Thymus (tissue), 11 donors: Measurements from ENCODE around the gene STXBP4. TPM values are rescaled to one million over a fixed set of nuclear protein-coding genes. Genes with fewer than 3 reads are reported as not detected.

Experiments
- DNase-seq, 9 donors: peaks; one replicate each; pipeline ENCODE4 v3.0.0-alpha.2; 2013; ENCODE audit warnings: low spot score in 9 of 9, low read depth in 6 of 9, missing footprints in 1 of 9
- H3K27ac ChIP-seq, 2 donors: one replicate each; pipeline ENCODE4 v1.5.1; 2013; ENCODE audit warnings: control low read depth in 1 of 2, low read depth in 1 of 2, low read length in 1 of 2, mild to moderate bottlenecking in 1 of 2, moderate library complexity in 1 of 2
- H3K27me3 ChIP-seq, 2 donors: one replicate each; pipeline ENCODE4 v1.5.1; 2013; ENCODE audit warnings: low read length in 1 of 2; ENCODE audit not compliant: control insufficient read depth in 2 of 2, insufficient read depth in 1 of 2
- H3K36me3 ChIP-seq, 2 donors: one replicate each; pipeline ENCODE4 v1.5.1; 2013; ENCODE audit warnings: low read length in 1 of 2, mild to moderate bottlenecking in 1 of 2, moderate library complexity in 1 of 2; ENCODE audit not compliant: control insufficient read depth in 2 of 2, insufficient read depth in 2 of 2
- H3K4me1 ChIP-seq, 2 donors: one replicate each; pipeline ENCODE4 v1.5.1; 2013; ENCODE audit warnings: low read length in 2 of 2; ENCODE audit not compliant: control insufficient read depth in 2 of 2, insufficient read depth in 2 of 2
- H3K4me3 ChIP-seq, 2 donors: one replicate each; pipeline ENCODE4 v1.5.1; 2013; ENCODE audit warnings: low read length in 2 of 2, control low read depth in 1 of 2, mild to moderate bottlenecking in 1 of 2
- H3K9me3 ChIP-seq, 2 donors: one replicate each; pipeline ENCODE4 v1.5.1; 2013; ENCODE audit warnings: low read length in 1 of 2, mild to moderate bottlenecking in 1 of 2; ENCODE audit not compliant: control insufficient read depth in 2 of 2, insufficient read depth in 1 of 2
- WGBS: extraction: QIAGEN DNeasy Blood & Tissue Kit; methylation state at CpG from one replicate; pipeline ENCODE4 v1.1.7; 2013; 5-methylcytosine and 5-hydroxymethylcytosine counted together
- polyA plus RNA-seq: library from polyadenylated mRNA; stranded (reverse); fragments of 200-250 nt; gene quantifications from one replicate; pipeline ENCODE4 v1.2.3, GENCODE V29; 2013
- total RNA-seq: library from RNA; stranded (reverse); fragments of 120-200 nt; gene quantifications from one replicate; pipeline ENCODE4 v1.2.4, GENCODE V29; 2013
- donor health status: healthy.

The STXBP4 gene
- total and polyA plus RNA-seq, 2 donors, result 1.9 to 7.3 TPM

DNA sequence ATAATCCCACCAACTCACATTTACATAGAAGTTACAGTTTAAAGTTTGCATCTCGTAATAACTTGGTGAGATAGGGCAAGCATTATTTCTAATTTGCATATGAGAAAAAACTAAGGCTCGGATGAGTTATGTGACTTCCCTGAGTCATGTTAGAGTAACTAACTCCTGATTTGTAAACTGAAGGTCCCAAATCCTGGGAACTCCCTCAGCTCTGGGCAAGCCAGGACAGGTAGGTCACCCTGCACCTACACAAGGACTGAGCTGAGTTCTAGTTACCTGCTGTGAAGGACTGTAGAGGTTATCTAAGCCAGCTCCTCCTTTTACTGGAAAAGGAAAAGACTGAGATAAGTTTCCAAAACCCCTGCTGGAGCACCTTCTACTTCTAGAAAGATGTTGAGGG, 204.0 kb downstream of the STXBP4 start:
- Histone ChIP-seq H3K27ac (no peak overlapping the region), H3K9me3 (no peaks in the 10 kb centered on the region), H3K4me3 (no peak overlapping the region), H3K4me1 (no peaks in the 10 kb centered on the region), H3K27me3 (no peaks in the 10 kb centered on the region), H3K36me3 (no peaks in the 10 kb centered on the region)
- no peak for DNase-seq
- 88% methylated on average over 2 of the region's 2 CpGs for WGBS

DNA sequence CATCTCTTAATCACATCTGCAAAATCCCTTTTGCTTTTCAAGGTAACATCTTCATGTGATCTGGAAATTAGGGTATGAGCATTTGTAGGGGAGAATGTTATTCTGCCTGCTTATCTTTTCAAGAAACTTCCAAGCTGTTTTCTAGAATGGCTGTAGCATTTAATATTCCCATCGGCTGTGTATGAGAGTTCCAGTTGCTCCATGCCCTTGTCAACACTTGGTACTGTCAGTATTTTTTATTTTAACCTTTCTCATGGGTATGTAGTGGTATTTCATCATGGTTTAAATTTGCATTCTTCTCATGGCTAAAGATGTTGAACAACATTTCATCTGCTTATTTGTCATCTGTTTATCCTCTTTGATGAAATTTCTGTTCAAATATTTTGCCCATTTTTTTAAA, 205.6 kb downstream of the STXBP4 start:
- no peak overlapping the region for H3K4me3 ChIP-seq
- no peaks in the 10 kb centered on the region for H3K4me1 ChIP-seq
- WGBS, result 99% methylated on average over 1 of the region's 1 CpG
- no peaks in the 10 kb centered on the region for H3K36me3 ChIP-seq
- H3K27ac ChIP-seq, result no peak overlapping the region
- no peaks in the 10 kb centered on the region for H3K9me3 ChIP-seq
- DNase-seq, result no peak
- no peaks in the 10 kb centered on the region for H3K27me3 ChIP-seq

GRCh38 chr17:55175788-55176427, 207.3 kb downstream of the STXBP4 start:
- no peak for DNase-seq
- H3K36me3 ChIP-seq, result no peaks in the 10 kb centered on the region
- H3K27ac ChIP-seq, result no peak overlapping the region
- no peaks in the 10 kb centered on the region for H3K4me1 ChIP-seq
- H3K27me3 ChIP-seq, result no peaks in the 10 kb centered on the region
- WGBS, result 37% methylated on average over 6 of the region's 6 CpGs
- H3K9me3 ChIP-seq, result no peaks in the 10 kb centered on the region
- no peak overlapping the region for H3K4me3 ChIP-seq

DNA sequence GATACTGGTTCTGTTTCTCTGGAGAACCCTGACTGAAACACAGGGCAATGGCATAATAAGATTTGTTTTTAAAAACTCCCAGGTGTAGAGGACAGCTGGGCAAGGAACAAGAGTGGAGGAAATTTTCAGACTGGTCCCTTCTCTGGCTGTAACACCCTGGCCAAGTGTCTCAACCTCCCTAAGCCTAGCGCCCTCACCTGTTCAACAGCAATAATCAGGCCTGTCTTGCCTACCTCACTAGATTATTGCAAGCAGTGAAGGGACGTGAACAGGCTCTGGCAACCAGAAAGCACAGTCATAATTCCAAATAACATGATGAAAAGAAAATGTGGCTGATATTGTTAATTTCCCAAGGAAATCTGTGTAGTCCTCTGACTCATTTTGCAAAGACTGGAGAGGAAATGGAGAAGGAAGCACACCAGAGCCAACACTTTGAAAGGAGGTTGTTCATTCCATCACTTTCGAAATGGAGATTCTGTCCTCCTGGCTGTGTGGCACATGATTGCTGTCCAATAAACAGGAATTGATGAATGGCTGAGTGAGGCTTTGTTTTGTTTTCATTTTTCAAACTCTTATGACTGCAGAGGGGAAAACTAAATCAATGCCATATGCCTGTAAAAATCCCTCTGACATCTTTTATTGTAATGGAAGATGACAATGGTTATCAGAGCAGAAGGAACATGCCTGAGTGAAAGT, 208.7 kb downstream of the STXBP4 start:
- Histone ChIP-seq H3K36me3 (no peaks in the 10 kb centered on the region), H3K9me3 (no peaks in the 10 kb centered on the region), H3K27ac (no peak overlapping the region), H3K27me3 (no peaks in the 10 kb centered on the region), H3K4me3 (no peak overlapping the region), H3K4me1 (no peaks in the 10 kb centered on the region)
- DNase-seq, result no peak
- WGBS, result 94% methylated on average over 3 of the region's 3 CpGs

- no peaks in the 10 kb centered on the region for H3K36me3 ChIP-seq
- WGBS, result 93% methylated on average over 2 of the region's 2 CpGs
- no peak for DNase-seq
- no peaks in the 10 kb centered on the region for H3K27me3 ChIP-seq
- H3K4me1 ChIP-seq, result no peaks in the 10 kb centered on the region
- H3K4me3 ChIP-seq, result no peak overlapping the region
- H3K27ac ChIP-seq, result no peak overlapping the region
- no peaks in the 10 kb centered on the region for H3K9me3 ChIP-seq
Observed at GRCh38 chr17:55177855-55178217, 209.3 kb downstream of the STXBP4 start.

DNA sequence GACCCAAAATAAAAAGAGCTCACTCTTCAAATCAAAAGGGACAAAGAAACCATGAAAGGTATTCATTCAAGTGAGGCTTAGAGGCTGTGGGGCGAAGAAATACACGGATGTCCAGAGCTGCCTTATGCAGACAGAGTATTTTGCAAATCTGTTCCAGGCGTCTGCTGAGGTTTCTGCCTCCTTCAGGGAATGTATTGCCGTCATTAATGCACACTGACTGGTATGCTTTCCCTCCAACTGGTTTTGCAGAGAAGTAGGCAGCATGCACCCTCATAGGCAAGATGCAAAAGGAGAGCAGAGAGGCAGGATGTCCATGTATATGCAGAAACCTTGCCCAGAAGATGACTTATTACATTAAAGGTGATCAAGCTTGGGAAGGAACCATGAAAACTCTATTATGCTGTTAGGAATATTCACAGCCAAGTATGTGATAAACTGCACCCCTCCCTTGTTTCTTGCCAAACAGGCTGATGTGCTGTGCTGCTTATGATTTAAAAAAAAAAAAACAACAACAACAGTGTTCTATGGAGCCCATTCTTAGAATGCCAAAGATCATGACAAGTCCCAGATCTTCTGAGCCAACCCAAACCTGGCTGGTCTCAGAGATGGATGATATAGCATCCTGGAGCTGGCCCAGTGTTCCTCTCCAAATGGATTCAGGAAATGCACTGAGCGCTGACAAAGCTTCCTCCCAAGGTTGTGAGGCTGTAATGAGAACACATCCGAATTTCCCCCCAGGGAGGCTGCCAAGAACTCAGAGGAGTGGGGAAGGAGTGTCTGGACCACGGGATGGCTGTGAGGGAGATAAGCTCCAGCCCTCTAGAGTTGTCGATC, 218.6 kb downstream of the STXBP4 start:
- Histone ChIP-seq H3K9me3 (no peaks in the 10 kb centered on the region), H3K4me1 (no peaks in the 10 kb centered on the region), H3K4me3 (no peak overlapping the region), H3K27ac (no peak overlapping the region), H3K27me3 (no peaks in the 10 kb centered on the region), H3K36me3 (no peaks in the 10 kb centered on the region)
- 91% methylated on average over 8 of the region's 8 CpGs for WGBS
- no peak for DNase-seq

- no peak overlapping the region for H3K27ac ChIP-seq
- WGBS, result 68% methylated on average over 2 of the region's 2 CpGs
- H3K36me3 ChIP-seq, result no peaks in the 10 kb centered on the region
- H3K27me3 ChIP-seq, result no peaks in the 10 kb centered on the region
- DNase-seq, result no peak
- no peak overlapping the region for H3K4me3 ChIP-seq
- no peaks in the 10 kb centered on the region for H3K4me1 ChIP-seq
- no peaks in the 10 kb centered on the region for H3K9me3 ChIP-seq
Observed at GRCh38 chr17:55190748-55191147, 222.2 kb downstream of the STXBP4 start.

GRCh38 chr17:55198690-55199370, 230.3 kb downstream of the STXBP4 start:
- H3K4me3 ChIP-seq, result no peak overlapping the region
- H3K4me1 ChIP-seq, result no peaks in the 10 kb centered on the region
- H3K36me3 ChIP-seq, result no peaks in the 10 kb centered on the region
- WGBS, result 91% methylated on average over 2 of the region's 2 CpGs
- H3K27me3 ChIP-seq, result no peaks in the 10 kb centered on the region
- H3K27ac ChIP-seq, result no peak overlapping the region
- DNase-seq, result no peak
- H3K9me3 ChIP-seq, result no peaks in the 10 kb centered on the region

DNA sequence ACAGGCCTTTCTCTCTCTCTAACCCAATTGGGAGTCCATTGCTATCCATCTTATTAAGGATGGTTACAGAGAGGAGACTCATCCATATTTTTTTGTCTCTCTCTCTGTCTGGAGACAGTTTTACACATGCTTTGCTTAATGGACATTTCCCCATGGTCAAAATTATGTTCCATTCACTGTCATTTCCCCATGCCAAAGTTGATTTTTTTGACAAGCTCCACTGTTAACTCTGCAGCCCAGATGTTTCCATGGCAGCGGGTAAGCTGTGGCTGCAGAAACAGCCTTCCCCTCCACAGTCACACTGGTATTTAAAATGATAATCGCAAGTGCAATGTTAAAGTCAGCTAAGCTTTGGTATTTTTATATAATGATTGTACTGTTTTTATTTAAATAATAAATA, 232.3 kb downstream of the STXBP4 start:
- no peak for DNase-seq
- H3K36me3 ChIP-seq, result no peaks in the 10 kb centered on the region
- H3K9me3 ChIP-seq, result no peaks in the 10 kb centered on the region
- H3K27ac ChIP-seq, result no peak overlapping the region
- 37% methylated on average over 2 of the region's 2 CpGs for WGBS
- H3K4me1 ChIP-seq, result no peaks in the 10 kb centered on the region
- no peaks in the 10 kb centered on the region for H3K27me3 ChIP-seq
- H3K4me3 ChIP-seq, result no peak overlapping the region
